Type B pancreatic cell (in vitro differentiated cells): ENCODE measurements around the gene TGFB2. TPM values are rescaled to one million over a fixed set of nuclear protein-coding genes. Genes with fewer than 3 reads are reported as not detected.

Experiments
- DNase-seq: peaks from one replicate; pipeline ENCODE4 v3.0.0; 2021; ENCODE audit warnings: mixed read lengths; ENCODE audit not compliant: unreplicated experiment; ENCODE audit errors: extremely low spot score
- H3K27ac Mint-ChIP-seq: 2 replicates; pipeline ENCODE4 v1.8.0; 2021; ENCODE audit warnings: mild to moderate bottlenecking, mixed read lengths
- H3K27me3 Mint-ChIP-seq: 2 replicates; pipeline ENCODE4 v1.8.0; 2021; ENCODE audit warnings: mixed read lengths
- H3K36me3 Mint-ChIP-seq: 2 replicates; pipeline ENCODE4 v1.8.0; 2021; ENCODE audit warnings: mixed read lengths
- H3K4me1 Mint-ChIP-seq: one replicate; pipeline ENCODE4 v1.8.0; 2021; ENCODE audit warnings: mixed read lengths; ENCODE audit not compliant: unreplicated experiment
- H3K4me3 Mint-ChIP-seq: 2 replicates; pipeline ENCODE4 v1.8.0; 2021; ENCODE audit warnings: mild to moderate bottlenecking, mixed read lengths
- H3K9me3 Mint-ChIP-seq: 2 replicates; pipeline ENCODE4 v1.8.0; 2021; ENCODE audit warnings: mixed read lengths
- CTCF ChIP-seq: fragments of 200-600 bp; sonication (generic); conservative IDR thresholded peaks from 2 replicates; pipeline ENCODE4 v1.5.0; 2021; ENCODE audit warnings: antibody characterized with exemption, mild to moderate bottlenecking
- total RNA-seq: library from RNA; stranded (reverse); gene quantifications from 2 replicates; pipeline ENCODE4 v1.2.1, GENCODE V29; 2021; ENCODE audit warnings: low replicate concordance

Gene TGFB2
- total RNA-seq, 1 donor from 2014 or later = 207 TPM

GRCh38 chr1:218362418-218363076, 17.4 kb downstream of the TGFB2 start:
- H3K36me3 Mint-ChIP-seq = peaks cover 26% of the 10 kb centered on the region
- no peak overlapping the region for H3K4me3 Mint-ChIP-seq
- no peaks in the 10 kb centered on the region for H3K27me3 Mint-ChIP-seq
- no peak overlapping the region for H3K27ac Mint-ChIP-seq
- no peak for TF ChIP-seq CTCF
- DNase-seq = no peak
- H3K4me1 Mint-ChIP-seq = peaks cover 47% of the 10 kb centered on the region
- no peaks in the 10 kb centered on the region for H3K9me3 Mint-ChIP-seq

GRCh38 chr1:218363141-218363540, 18.0 kb downstream of the TGFB2 start:
- no peak overlapping the region for H3K4me3 Mint-ChIP-seq
- TF ChIP-seq CTCF = no peak
- H3K27ac Mint-ChIP-seq = no peak overlapping the region
- H3K4me1 Mint-ChIP-seq = peaks cover 42% of the 10 kb centered on the region
- H3K9me3 Mint-ChIP-seq = no peaks in the 10 kb centered on the region
- peaks cover 23% of the 10 kb centered on the region for H3K36me3 Mint-ChIP-seq
- H3K27me3 Mint-ChIP-seq = no peaks in the 10 kb centered on the region
- DNase-seq = no peak

- H3K4me3 Mint-ChIP-seq = no peak overlapping the region
- H3K27ac Mint-ChIP-seq = no peak overlapping the region
- TF ChIP-seq CTCF = no peak
- H3K9me3 Mint-ChIP-seq = no peaks in the 10 kb centered on the region
- peaks cover 28% of the 10 kb centered on the region for H3K36me3 Mint-ChIP-seq
- H3K4me1 Mint-ChIP-seq = peaks cover 41% of the 10 kb centered on the region
- no peak for DNase-seq
- H3K27me3 Mint-ChIP-seq = no peaks in the 10 kb centered on the region
Observed at GRCh38 chr1:218364028-218364710, 19.0 kb downstream of the TGFB2 start.

- TF ChIP-seq CTCF = no peak
- no peak overlapping the region for H3K4me3 Mint-ChIP-seq
Observed at GRCh38 chr1:218365226-218365999, 20.3 kb downstream of the TGFB2 start.

GRCh38 chr1:218366322-218367052, 21.4 kb downstream of the TGFB2 start:
- Mint-ChIP-seq H3K4me1 (peaks cover 45% of the 10 kb centered on the region), H3K27ac (no peak overlapping the region), H3K4me3 (no peak overlapping the region), H3K36me3 (peaks cover 35% of the 10 kb centered on the region), H3K9me3 (no peaks in the 10 kb centered on the region), H3K27me3 (no peaks in the 10 kb centered on the region)
- no peak for DNase-seq
- no peak for TF ChIP-seq CTCF

More at GRCh38 chr1:218365226-218365999, 20.3 kb downstream of the TGFB2 start:
- peaks cover 32% of the 10 kb centered on the region for H3K36me3 Mint-ChIP-seq
- peaks cover 44% of the 10 kb centered on the region for H3K4me1 Mint-ChIP-seq
- no peak for DNase-seq
- no peak overlapping the region for H3K27ac Mint-ChIP-seq
- no peaks in the 10 kb centered on the region for H3K9me3 Mint-ChIP-seq
- H3K27me3 Mint-ChIP-seq = no peaks in the 10 kb centered on the region
